Erythroblast (primary cell): ENCODE measurements around the gene NPFFR1.
A peak's percentile ranks its signal among the peaks of the same experiment; 100 is the strongest.
"Not testable (repeated sequence)": the region's sequence is repeated elsewhere in the genome, so short reads cannot be mapped to it uniquely, and the experiment has no call there.

Source experiments
- DNase-seq, 2 experiments: peaks; one replicate each; lab custom pipeline; 2025; lab: John Stamatoyannopoulos, UW
- GATA1 ChIP-seq: IDR thresholded peaks from 2 replicates; pipeline ENCODE4 v1.6.1; 2011; ENCODE audit warnings: low read depth, mild to moderate bottlenecking, control low read depth, low read length, moderate library complexity
- POLR2A ChIP-seq: IDR thresholded peaks from 2 replicates; pipeline ENCODE4 v1.6.1; 2011; ENCODE audit warnings: mild to moderate bottlenecking, low read length

Gene NPFFR1

DNA sequence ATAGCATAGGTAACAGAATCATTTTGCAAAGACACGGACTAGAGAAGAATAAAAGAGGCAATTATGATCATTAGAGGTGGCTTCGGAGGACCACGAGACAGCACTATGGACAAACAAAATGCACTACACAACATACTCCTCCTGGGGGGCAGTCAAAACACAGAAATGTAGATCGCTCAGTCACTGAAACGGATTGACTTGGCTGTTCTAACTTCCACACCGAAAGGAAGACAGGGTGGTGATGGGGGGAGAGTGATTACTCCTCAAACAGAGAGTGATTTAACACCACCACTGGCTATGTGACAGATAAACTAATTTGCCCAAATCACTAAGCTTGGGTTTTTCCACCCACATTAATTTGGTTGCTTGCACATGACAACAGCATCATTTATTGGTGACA, 36.4 kb downstream of the NPFFR1 start:
- TF ChIP-seq POLR2A: no peak
- TF ChIP-seq GATA1: no peak
- DNase-seq: no peak

DNA sequence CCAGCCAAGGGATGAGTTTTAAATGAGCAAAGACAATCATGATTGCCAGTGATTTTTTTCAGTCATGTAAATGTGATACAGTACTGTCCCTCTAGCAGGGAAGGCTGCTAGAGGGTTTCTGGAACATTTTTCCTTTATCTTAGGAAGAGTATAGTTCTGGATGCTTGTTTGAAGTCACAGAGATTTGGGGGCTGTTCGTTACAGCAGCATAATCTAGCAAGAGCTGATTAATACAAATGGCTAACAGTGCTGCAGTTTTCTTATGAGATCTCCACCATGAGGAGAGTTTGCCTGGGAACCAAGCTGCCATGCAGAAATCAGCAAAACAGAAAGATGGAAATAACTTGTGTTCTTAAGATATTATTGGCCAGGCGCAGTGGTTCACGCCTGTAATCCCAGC, 42.7 kb downstream of the NPFFR1 start:
- no peak for DNase-seq
- TF ChIP-seq GATA1: no peak
- TF ChIP-seq POLR2A: no peak

DNA sequence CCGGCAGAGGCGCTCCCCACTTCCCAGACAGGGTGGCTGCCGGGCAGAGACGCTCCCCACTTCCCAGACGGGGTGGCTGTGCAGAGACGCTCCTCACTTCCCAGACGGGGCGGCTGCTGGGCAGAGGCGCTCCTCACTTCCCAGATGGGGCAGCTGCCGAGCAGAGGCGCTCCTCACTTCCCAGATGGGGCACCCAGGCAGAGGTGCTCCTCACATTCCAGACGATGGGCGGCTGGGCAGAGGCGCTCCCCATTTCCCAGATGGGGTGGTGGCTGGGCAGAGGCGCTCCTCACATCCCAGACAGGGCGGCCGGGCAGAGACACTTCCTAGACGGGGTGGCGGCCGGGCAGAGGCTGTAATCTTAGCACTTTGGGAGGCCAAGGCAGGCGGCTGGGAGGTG, 43.8 kb downstream of the NPFFR1 start:
- not testable (repeated sequence) for DNase-seq

DNA sequence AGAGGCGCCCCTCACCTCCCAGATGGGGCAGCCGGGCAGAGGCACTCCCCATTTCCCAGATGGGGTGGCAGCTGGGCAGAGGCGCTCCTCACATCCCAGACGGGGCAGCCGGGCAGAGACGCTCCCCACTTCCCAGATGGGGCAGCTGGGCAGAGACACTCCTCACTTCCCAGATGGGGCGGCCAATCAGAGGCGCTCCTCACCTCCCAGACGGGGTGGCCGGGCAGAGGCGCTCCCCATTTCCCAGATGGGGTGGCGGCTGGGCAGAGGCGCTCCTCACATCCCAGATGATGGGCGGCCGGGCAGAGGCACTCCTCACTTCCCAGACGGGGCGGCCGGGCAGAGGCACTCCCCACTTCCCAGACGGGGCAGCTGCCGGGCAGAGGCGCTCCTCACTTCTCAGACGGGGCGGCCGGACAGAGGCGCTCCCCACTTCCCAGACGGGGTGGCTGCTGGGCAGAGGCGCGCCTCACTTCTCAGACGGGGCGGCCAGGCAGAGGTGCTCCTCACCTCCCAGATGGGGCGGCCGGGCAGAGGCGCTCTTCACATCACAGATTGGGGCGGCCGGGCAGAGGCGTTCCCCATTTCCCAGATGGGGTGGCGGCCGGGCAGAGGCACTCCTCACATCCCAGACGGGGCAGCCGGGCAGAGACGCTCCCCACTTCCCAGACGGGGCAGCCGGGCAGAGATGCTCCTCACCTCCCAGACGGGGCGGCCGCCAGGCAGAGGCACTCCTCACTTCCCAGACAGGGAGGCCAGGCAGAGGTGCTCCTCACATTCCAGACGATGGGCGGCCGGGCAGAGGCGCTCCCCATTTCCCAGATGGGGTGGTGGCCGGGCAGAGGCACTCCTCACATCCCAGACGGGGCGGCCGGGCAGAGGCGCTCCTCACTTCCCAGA, 44.5 kb downstream of the NPFFR1 start:
- DNase-seq: not testable (repeated sequence)

DNA sequence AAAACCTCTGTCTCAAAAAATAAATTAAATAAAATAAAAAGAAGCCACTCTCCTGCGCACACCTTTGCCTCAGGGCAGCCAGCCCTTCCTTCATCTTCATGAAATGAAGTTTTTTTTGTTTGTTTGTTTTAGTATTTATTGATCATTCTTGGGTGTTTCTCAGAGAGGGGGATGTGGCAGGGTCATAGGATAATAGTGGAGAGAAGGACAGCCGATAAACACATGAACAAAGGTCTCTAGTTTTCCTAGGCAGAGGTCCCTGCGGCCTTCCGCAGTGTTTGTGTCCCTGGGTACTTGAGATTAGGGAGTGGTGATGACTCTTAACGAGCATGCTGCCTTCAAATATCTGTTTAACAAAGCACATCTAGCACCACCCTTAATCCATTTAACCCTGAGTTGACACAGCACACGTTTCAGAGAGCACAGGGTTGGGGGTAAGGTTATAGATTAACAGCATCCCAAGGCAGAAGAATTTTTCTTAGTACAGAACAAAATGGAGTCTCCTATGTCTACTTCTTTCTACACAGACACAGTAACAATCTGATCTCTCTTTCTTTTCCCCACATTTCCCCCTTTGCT, 45.8 kb downstream of the NPFFR1 start:
- not testable (repeated sequence) for DNase-seq

DNA sequence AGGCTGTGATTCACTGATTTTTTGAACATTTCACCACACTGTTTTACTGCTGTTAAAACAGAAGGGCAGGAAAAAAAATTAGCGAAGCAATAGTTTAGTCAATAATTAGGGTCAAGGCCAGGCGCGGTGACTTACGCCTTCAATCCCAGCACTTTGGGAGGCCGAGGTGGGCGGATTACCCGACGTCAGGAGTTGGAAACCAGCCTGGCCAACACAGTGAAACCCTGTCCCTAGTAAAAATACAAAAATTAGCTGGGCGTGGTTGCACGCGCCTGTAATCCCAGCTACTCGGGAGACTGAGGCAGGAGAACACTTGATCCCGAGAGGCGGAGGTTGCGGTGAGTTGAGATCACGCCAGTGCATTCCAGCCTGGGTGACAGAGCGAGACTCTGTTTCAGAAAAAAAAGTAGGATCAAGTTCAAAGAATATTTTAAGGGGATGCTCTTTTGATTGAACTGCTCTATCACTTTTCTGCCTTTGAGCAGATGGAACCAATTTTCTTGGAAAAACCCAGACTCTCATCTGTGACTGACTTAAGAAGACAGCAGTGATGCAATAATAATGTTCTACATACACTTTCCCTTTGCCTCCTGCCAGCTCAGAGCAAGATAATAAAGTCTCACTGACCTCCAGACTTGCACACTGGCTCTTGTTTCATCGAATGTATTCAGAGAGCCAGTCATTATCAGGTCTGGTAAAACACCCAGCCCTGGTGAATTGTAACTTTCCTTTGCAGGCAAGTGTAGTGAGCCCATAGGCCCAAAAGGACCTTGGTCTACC, 48.9 kb downstream of the NPFFR1 start:
- DNase-seq: peak; percentile 15 to 17
- TF ChIP-seq POLR2A: no peak
- TF ChIP-seq GATA1: no peak

DNA sequence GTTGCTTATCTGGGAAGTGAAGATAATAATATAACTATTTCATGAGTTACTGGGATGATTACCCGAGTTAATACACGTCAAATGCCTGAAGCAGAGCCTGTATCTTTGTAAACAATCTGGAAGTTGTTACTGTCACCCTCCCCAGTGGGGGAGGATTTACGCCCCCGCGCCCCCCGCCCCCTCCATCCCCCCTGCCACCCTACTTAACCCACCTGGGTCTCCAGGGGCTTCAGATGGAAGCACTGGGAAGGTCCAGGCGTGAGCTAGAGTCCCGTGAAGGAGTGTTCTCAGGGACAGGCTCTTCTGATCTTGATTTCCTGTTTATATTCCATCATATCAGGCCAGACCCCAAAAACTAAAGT, 49.9 kb downstream of the NPFFR1 start:
- DNase-seq: no peak
- no peak for TF ChIP-seq GATA1
- no peak for TF ChIP-seq POLR2A

DNA sequence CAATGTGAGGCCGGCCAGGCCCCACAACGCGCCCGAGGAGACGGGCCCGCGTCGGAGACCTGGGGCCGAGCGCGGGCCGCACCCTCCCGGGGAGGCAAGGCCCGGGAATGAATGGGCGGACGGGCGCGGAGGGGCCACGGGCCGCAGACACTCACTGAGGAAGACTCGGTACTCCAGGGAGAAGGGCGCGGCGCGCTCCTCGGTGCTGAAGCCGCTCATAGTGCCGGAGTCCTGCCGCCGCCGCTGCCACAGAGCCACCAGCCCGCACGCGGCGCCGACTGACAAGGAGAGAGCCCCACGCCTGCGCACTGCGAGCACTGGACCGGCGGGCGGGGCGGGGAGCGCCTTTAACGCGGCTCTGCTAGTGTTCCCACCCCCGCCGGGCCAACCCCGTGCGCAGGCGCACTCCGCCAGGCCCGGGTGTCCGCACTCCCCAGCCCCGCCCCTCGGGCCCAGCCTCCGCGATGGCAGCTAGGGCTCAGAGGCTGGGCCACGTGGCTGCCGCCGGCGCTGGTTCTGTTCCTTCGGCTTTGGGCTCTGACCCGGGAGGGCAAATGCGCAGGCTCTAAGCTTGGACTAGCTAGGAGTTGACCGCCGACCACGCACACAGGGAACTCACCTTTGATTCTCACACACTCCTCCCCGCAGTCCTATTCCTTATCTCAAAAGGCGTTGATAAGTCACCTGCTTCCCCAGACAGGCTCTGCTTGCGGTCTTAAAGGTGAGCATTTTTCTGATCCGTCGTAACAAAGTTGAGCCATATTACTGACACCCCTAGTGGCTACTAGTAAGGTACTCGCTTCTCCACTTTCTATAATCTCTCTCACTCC, 50.5 kb downstream of the NPFFR1 start, which contains the start of gene PPA1:
Gene PPA1, minus strand, starts transcription at position 321 of the 830 bp plus-strand sequence. Its CDS starts 102 bp downstream, at position 219.
- peak; percentile 98 to 99 for DNase-seq
- peak; percentile 82 for TF ChIP-seq POLR2A
- no peak for TF ChIP-seq GATA1

DNA sequence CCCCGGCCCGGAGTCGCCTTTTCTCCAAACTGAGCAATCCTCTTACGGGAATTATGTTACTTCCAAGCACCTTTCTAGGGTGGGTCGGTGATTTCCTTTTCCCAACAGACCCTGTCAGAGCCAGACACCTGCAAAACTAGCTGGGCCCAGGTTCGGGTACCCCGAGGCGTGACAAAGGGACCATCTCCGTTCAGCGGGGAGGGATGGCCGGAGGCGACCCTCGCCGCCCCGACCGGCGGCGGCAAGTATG, 51.0 kb downstream of the NPFFR1 start:
- no peak for TF ChIP-seq POLR2A
- TF ChIP-seq GATA1: no peak
- peak in 1 of 2 experiments; percentile 61 for DNase-seq

DNA sequence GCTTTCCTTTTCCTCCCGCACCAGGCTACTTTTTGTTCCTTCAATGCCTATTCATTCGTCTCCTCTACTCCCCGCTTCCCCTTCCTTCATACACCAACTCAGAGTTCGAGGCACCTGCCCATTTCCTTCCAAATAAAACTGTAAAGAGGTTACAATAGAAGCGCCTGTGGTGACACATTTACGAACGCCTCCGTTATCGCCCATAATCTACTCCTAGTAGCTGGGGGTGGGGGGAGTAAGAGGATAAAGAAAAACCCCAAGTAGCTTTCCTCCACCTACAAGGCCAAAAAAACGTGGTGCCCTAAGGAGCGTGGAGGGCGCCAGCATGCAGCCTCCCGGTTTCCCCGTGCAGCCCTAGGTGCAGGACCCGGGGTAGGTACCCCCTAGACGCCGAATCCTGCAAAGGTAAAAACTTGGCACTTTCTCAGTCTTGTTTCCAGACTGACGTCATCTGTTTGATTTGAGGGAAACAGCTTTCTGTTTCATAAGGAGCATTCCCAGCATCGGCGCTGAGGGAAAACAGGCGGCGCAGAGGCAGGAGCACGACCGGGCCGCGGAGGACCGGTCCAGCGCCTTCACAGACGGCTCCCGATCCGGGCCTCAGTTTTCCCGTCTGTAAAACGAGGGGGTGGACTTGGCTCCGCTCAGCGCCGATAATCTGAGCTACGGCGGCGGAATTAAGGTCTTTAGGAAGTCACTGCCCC, 51.5 kb downstream of the NPFFR1 start:
- TF ChIP-seq GATA1 (no peak), POLR2A (no peak)
- peak; percentile 62 to 67 for DNase-seq

DNA sequence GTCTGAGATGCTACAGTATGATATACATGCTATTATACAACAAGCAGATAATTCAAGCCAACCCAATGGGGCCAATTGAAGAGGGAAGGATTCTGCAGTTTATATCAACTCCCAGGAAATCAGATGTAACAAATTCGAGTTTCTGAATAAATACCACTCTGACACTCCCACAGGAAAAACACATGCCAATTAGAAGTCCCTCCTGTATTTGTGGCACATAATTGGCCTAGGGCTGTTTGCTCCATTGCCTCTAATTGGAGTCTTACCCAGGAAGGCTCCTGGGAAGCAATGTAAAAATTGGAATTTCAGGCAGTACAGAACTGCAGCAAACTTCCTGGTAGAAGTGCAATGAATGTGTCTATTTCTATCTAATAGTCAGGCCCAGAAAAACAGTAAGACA, 55.3 kb downstream of the NPFFR1 start:
- TF ChIP-seq GATA1 (no peak), POLR2A (no peak)
- no peak for DNase-seq

DNA sequence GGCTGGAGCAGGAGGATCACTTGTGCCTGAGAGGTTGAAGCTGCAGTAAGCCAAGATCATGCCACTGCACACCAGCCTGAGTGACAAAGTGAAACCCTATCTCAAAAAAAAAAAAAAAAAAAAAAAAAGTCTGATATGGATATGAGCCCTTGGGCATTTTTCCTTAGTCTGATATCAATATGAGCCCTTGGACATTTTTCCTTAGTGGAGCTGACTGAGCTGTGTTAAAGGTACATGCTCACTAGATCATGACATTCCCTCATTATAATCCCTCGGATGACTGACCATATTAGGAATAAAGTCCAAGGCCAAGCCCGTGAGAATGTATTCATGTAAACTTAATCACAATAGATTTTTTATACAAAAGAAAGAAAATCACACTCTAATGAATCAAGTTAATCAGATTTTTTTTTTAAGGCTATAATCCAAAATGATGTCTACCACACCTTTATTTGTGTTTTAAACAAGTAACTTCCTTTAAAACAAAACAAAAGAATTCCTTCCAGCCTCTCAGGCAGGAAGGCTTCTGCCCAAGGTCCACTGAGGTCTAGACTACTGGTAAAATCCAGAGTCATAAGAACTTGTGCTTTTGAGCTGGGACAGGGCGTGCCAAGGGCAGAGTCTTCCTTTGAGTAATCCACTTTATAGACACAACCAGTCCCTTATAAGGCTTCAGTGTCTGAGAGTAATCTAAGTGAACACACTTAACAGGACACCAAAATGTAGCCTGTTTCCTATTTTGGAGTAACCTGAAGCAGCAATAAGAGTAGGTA, 56.1 kb downstream of the NPFFR1 start:
- DNase-seq: peak in 1 of 2 experiments; percentile 5
- TF ChIP-seq POLR2A (no peak), GATA1 (no peak)
